ENCODE measurements around the gene R3HDM2.
A peak's percentile ranks its signal among the peaks of the same experiment; 100 is the strongest.
"Not testable (repeated sequence)": the region's sequence is repeated elsewhere in the genome, so short reads cannot be mapped to it uniquely, and the experiment has no call there.

R3HDM2 gene

DNA sequence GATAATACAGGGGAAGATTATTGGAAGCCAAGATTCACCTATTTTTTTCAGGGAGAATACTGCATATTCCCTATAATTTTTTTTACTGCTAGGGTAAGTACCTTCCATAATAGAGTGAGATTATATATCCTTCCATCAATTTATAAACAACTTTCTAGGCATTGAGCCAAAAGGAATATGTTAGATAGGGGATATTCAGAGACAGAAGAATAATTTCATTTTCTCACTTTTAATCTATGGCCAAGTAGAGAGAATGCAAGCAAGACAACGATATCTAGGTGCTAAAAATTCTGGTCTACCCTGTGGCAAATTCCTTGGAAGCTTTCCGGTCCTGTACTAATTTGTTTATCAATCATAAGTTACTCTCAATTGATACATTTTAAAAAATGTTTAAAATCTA lies 110.2 kb downstream of the R3HDM2 start:
- no peak for DNase-seq

DNA sequence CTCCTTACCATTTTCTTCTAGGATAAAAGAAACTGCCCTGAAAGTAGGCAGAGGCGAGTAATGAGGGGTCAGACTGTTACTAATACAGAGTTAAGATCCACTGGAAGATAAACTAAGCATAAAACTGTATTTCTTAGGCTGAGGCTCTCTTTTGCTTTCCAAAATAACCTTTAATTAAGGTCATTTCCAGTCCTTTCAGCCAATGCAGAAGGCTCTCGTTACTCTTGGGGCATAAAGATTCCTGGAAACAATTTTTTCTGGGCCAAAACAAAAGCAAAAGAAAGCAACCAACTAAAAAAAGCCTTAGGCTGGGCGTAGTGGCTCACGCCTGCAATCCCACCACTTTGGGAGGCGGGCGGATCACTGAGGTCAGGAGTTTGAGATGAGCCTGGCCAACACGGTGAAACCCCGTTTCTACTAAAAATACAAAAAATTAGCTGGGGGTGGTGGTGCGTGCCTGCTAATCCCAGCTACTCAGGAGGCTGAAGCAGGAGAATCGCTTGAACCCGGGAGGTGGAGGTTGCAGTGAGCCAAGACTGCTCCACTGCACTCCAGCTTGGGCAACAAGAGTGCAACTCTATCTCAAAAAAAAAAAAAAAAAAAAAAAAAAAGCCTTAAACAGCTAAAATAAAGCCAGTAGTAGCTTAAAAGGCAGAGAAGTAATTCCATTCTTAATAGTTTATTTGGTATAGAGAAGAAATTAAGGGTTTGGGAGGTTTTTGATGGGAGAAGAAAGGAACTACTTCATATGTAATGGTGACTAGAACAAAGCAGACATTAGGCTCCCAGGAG lies 111.0 kb downstream of the R3HDM2 start:
- no peak for DNase-seq

DNA sequence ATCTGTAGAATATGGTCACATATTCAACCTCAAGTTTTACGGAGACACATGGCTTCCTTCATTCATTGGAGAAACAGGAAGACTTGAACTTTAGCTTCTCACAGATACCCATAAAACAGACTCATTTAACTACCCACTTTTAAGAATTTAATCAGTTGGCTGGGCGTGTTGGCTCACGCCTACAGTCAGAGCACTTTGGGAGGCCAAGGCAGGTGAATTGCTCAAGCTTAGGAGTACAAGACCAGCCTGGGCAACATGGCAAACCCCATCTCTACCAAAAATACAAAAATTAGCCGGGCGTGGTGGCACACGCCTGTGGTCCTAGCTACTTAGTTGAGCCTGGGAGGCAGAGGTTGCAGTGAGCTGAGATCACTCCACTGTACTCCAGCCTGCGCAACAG lies 115.2 kb downstream of the R3HDM2 start:
- DNase-seq: no peak

DNA sequence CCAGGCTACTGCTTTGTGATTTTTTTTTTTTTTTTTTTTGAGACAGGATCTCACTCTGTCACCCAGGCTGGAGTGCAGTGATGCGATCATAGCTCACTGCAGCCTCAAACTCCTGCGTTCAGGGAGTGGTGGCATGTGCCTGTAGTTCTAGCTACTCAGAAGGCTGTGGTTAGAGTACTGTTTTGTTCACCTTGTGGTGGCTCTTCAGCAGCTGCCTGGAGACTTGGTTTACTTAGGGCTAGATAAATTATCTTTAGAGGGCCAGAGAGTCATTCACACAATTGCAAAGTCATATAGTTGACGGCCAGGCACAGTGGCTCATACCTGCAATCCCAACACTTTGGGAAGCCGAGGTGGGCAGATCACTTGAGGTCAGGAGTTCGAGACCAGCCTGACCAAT lies 118.6 kb downstream of the R3HDM2 start:
- DNase-seq: peak in 1 of 5 experiments; percentile 70

DNA sequence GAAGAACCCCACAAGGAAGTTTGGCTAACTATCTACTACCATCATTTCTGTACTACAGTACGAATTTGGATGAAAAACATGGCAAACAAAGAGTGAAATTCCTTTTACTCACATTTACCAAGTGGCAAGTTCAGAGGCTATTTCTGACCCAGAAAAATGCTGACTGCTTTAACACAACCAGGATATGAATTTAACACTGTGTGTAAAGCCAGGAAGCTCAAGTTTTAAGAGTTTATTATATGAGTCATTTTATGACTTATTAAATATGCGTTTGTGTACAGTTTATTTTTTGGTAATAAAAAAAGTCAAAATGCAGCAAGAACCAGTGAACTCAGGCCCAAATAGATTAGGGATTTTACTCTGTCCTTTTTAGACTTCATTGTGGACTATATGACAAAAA lies 121.4 kb downstream of the R3HDM2 start:
- DNase-seq: peak in 1 of 5 experiments; percentile 6

DNA sequence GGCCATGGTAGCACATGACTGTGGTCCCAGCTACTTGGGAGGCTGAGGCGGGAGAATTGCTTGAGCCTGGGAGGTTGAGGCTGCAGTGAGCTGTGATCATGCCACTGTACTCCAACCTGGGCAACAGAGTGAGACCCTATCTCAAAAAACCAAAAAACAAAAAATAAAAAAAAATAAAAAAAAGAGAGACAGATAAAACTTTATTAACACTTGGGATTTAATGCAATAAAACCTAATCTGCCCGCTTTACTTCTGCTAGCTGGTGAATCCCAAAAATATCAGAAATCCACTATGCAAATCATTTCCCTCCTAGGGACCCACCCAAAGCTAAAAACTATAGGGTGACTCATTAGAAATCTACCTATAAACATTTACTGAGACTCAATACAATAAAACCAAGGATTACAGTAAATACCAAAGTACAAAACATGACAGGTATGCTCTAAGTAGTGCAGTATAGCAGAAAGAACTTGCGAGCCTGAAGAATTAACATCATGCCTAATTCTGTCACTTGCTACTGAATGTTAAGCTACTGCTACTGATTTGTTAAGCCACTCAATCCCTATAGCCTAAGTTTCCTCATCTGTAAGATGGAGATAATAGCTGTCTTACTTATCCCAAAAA lies 129.8 kb downstream of the R3HDM2 start:
- DNase-seq: no peak

DNA sequence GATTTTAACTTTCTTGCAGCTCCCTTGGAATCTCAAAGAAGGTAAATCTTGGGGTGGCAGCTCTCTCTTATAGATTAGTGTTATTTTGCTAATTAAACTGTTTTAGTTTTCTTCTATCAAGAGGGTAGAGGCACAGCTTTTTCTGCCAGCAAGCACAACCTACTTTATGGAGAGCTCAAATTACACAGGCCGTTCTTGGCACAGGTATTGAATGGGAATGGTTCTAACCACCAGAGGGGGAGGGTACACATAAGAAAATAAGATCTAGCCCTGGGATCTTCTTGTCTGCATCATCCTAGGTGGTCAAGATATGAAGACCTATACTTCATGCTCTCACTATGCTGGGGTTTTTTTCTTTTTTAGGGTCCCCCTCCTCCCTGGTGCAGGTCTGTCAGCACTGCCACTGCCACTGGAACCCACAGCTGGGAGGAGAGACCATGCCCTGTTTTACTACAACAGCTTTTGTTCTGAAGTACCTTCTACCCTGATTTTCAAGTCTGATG lies 131.3 kb downstream of the R3HDM2 start:
- DNase-seq: no peak

DNA sequence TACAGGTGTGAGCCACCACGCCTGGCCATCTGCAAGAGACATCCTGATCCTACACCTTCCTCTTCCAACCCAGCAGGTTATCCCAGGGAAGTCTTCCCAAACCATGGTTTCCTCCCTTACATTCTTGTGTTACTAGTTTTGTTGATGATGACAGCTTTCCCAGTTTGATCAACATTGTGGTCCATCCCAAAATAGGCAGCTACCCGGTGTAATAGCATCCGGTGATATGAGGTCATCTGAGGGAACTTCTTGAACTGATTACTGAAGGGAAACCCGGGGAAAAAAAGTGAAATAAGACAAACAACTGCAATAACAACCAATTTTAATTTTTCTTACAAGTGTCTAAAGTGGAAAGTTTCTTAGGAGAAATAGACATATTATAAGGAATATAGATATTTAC lies 134.6 kb downstream of the R3HDM2 start:
- DNase-seq: no peak

DNA sequence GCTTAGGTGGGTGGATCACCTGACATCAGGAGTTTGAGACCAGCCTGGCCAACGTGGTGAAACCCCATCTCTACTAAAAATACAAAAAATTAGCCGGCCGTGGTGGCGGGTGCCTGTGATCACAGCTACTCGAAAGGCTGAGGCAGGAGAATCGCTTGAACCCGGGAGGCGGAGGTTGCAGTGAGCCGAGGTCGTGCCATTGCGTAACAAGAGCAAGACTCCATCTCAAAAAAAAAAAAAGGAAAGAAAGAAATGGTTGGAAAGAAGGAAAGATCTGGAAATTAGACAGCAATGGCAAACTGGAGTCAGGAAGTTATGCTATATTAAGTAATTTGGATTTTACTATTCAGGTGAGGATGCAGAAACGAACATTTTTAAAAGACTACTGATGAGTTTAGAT lies 148.8 kb downstream of the R3HDM2 start:
- not testable (repeated sequence) for DNase-seq

DNA sequence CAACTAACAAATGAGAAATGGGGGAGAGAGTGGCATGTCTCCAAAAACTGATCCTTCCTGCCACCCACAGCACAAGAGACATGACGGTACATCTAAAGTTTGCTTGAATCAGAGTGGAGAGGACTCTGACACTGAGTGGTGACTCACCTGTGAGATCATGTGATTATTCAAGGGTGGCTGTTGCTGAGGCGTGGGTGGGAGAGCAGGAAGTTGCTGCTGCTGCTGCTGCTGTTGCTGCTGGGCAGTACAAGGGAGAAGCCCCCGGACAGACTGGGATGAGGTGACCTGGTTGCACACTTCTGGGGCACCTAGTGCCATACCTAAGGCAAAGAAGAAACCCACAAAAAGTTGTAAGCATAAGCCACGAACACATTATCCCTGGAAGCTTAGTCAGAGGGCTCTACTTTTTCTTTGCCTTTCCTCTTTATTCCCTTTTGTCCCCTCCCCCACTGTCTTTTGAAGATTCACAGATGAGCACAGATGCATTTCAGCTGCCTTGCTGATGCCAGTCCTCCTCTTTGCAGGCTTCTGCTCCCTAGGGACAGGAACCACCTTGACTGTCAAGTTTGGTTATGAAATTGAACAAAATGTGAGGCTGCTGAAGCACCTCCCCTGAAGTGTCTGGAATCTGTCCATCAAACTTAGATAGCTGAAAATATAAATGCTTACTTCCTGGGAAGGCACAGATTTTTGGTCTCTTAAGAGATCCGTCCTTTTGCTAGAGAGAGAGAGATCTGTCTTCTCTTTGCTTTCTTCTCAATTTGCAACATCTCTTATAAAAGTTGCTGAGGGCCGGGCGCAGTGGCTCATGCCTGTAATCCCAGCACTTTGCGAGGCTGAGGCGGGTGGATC lies 150.4 kb downstream of the R3HDM2 start:
- peak in 4 of 5 experiments; percentile 40 to 80 (median 52) for DNase-seq

DNA sequence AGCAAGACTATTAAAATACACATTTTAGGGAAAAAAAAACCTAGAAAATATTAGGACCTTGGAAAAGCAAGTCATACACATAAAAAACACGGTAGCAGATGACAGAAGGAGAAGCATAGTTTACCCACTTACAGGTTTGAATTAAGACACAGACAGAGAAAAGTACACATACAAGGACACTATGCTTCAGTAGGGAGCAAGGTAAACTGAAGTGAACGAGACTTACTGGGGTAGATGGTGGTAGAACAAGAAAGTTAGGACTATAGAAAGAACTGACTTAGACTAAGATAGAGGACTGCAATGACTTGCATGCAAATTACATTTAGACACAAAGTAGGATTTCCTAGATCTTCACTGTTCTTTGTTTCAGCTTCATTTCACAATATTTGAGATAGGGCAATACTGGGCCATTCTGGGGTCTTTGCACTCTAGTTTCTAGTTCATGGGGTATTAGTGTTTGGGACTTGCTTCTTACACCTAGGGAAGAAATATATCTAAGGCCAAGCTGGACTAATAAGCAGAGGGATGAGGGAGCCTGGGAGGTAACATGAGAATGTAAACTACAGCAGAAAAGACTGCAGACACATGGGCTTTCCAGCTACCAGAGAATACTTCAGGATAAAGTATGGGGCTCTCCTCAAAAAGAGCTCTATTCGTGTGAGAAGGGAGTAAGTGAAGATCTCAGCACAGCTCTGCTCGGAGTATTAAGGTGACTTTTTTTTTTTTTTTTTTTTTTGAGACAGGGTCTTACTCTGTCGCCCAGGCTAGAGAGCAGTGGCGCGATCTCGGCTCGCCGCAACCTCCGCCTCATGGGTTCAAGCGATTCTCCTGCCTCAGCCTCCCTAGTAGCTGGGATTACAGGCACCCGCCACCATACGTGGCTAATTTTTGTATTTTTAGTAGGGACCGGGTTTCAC lies 152.1 kb downstream of the R3HDM2 start:
- no peak for DNase-seq

DNA sequence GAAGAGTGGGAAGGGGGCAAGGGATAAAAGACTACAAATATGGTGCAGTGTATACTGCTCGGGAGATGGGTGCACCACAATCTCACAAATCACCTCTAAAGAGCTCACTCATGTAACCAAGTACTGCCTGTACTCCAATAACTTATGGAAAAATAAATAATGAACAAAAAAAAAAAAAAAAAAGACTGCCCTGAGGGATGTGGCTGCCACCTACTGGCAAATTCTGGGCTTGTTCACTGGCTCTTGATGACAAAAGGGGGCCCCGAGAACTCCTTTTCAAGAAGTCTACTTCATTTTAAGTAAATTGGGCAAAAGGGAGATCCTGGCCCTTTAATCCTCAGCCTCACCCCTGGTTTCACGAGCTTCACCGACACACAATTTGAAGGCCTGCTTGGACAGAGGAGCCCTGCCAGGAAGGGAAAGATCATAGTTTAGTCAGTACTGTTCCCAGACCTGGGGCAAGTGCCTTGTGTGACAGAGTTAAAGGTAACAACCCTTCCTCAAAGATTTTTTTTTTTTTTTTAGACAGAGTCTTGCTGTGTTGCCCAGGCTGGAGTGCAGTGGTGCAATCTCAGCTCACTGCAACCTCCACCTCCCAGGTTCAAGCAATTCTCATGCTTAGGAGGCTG lies 153.8 kb downstream of the R3HDM2 start:
- peak in 1 of 5 experiments; percentile 15 for DNase-seq

DNA sequence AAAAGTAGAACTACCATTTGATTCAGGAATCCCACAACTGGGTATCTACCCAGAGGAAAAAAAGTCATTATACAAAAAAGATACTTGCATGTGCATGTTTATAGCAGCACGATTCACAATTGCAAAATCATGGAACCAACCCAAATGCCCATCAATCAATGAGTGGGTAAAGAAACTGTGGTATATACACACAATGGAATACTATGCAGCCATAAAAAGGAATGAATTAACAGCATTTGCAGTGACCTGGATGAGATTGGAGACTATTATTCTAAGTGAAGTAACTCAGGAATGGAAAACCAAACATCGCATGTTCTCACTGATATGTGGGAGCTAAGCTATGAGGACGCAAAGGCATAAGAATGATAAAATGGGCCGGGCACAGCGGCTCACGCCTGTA lies 154.6 kb downstream of the R3HDM2 start:
- DNase-seq: not testable (repeated sequence)

DNA sequence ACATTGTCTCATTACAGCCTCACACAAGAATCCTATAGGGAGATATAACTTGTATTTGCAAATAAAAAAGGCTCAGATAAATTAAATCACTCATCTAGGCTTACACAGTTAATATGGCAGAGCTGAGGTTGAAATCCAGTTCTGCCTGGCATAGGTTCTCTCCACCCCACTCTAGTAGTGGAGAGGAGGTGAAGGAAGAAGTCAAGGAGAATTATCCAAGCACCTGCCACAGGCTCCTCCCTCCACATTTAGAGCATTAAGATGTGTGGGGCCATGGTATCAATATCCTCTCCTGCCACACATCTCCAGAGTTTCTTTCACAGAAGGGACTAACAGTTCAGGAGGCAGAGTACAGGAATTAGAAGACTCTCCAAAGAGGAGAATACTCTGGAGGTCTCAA lies 157.3 kb downstream of the R3HDM2 start:
- DNase-seq: no peak

DNA sequence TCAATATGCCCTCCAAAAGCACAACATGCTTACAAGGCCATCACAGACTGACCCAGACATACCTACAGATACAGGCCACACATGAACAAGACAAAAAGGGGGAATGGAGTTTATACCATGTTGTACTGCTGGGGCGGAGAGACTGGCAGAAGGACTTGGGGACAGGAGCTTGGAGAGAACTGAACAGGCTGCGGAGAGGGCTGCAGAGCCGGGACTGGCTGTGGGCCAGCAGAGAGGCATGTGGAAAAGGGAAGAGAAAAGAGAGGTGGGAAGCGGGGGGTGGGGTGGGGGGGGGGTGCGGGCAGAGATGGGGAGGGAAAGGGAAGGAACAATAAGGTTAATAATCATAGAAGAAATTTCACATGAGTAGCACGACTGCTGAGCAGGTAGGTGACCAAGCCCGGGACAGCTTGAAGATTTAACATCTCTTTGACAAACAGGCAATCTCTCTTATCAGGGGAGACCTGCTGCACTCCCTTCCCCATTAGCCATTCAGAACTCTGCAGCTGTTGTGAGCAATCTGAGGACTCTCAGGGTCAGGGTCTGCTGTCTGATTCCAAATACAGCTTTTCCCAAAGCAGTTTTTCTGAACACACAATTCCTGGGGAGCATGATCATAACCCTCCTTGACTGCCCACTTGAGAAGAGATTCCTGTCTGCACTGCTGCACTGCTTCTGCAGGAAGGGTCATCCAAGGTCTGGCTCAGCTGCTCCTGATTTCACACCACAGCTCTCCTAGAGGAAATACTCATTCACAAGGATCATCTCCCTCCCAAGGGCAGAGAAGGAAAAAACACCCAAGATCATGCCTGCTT lies 158.3 kb downstream of the R3HDM2 start:
- DNase-seq: no peak

DNA sequence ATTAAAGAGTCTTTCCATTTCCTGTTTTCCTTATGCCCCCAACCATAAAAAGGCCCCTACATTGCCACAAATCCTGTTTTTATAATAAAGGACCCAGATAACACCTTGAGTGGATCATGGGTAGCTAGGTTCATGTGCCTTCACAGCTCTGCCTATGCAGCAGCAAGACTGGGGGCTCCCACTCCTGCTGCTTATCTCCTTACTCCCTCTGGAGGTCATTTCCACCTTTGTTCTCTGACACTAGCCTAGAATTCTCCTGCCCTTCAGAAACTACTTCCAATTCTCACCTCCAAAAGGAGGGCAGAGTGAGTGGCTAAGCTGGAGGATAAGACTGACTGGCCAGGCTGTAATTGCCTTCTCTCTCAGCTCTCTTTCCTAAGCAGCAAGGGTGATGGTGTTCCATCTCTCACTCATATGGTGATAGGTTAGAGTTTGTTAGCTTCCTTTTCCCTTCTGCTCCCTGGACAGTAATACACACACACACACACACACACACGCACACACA lies 159.8 kb downstream of the R3HDM2 start:
- no peak for DNase-seq

DNA sequence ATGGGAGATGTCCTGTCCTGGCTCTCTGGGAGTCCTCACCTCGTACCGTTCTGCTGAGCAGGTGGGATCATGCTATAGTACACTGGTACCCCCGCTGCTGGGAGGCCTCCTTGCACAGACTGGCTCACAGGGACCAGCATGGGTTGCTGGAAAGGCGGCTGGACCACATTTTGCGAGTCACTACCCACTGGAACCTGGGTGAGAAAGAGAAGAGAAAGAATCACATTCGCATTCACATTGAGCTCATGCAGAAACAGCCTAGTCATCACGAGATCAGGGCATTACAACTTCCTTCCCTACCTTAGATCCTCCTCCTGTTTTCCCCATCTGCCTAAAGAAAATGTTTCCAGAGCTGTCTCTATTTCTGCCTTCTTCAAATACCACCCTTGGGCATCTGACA lies 162.6 kb downstream of the R3HDM2 start:
- no peak for DNase-seq

DNA sequence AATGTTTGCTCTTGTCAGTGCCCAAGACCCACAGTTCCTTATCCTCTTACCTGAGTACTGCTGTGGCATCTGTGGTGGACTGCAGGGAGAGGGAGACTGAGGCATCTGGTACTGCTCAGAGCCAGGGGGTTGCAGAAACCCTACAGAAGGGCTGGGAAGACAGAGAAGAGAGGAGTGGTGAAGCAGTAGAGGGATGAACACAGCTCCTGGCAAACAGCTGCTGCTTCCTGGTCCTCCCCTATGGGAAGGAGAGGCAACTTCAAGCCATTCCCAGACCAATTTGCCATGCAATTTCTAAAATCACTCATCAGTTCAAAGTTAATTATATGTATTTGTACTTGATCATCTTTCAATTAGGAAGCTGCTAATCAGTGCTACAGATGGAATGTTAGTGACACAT lies 164.2 kb downstream of the R3HDM2 start:
- no peak for DNase-seq

DNA sequence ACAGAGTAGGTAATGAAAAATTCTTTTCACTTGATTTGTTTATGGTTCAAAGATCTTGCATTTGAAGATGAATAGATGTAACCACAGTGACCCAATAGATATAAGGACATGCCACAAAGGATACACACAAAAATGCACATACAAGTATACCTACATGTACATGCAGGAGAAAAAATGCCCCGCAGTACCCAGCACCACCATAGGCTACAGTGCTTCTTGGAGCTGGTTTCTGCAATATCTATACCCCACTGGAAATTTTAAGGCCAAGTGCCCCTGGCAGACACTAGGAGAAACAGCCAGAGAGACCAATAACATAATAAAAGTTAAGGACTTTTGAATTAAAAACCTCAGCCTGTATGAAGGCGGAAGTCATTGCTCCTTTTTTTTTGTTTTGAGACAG lies 167.7 kb downstream of the R3HDM2 start:
- DNase-seq: no peak

DNA sequence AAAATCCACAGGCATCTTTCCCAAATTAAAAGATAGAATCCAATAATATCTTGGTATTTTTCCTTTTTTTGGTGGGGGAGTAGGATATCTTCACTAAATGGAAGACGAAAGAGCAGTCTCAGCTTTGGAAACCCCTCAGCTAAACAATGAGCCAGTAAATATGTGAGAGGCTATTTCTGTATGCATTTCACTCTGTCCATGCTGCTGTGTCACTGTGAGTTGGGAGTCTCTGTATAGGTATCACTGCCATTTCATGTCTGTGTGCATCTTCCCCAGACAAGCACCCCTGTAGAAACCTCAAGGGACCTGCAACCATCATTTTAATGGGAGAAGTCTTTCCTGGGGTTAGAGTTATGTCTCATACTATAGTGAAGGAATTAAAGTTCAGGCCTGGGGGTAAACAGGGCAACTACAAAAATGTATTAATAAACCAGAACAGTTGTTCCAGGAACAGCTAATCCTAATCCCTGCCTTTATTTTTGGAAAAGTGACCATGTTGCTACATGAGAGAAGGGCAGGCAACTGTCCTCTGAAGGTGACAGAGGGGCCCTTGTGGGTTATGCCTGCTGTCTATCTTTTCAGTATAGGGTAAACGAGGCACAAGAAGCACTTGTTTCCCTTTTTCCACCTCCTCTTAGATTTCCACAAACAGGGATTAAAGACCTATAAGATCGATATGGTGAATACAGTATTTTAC lies 168.6 kb downstream of the R3HDM2 start:
- DNase-seq: no peak
